OCI-LY3 (cell line): ENCODE measurements around the gene PDK2.
A peak's percentile ranks its signal among the peaks of the same experiment; 100 is the strongest.

Experiments used
- H2AFZ ChIP-seq: fragments of 200-600, 300-600 bp; shearing (Covaris generic); 2 replicates; pipeline ENCODE4 v1.6.0; 2014; ENCODE audit warnings: antibody characterized with exemption, low read depth, low read length
- H3K27ac ChIP-seq: fragments of 200-600, 300-600 bp; sonication (generic); 2 replicates; pipeline ENCODE4 v1.5.1; 2014; ENCODE audit warnings: mild to moderate bottlenecking, low read length, moderate library complexity, mixed read lengths
- H3K27me3 ChIP-seq: fragments of 200-600, 300-600 bp; sonication (generic); 2 replicates; pipeline ENCODE4 v1.6.1; 2014; ENCODE audit warnings: low read depth, low read length, mixed read lengths
- H3K36me3 ChIP-seq: fragments of 200-600, 300-600 bp; sonication (generic); replicated peaks from 2 replicates; pipeline ENCODE3; 2014; ENCODE audit warnings: low read depth, low read length, mixed read lengths
- H3K4me1 ChIP-seq: fragments of 300-600, 200-600 bp; sonication (generic); 2 replicates; pipeline ENCODE4 v1.6.1; 2014; ENCODE audit warnings: low read length, mixed read lengths
- H3K4me2 ChIP-seq: fragments of 200-600, 300-600 bp; sonication (generic); 2 replicates; pipeline ENCODE4 v1.6.1; 2014; ENCODE audit warnings: low read length, mixed read lengths
- H3K4me3 ChIP-seq: fragments of 300-600, 200-600 bp; sonication (generic); 2 replicates; pipeline ENCODE4 v1.5.1; 2014; ENCODE audit warnings: antibody characterized with exemption, mild to moderate bottlenecking, low read length, moderate library complexity
- H3K79me2 ChIP-seq: fragments of 300-600, 200-600 bp; shearing (Covaris generic); 2 replicates; pipeline ENCODE4 v1.6.1; 2014; ENCODE audit warnings: mild to moderate bottlenecking, low read length, mixed read lengths
- H3K9ac ChIP-seq: fragments of 300-600, 200-600 bp; shearing (Covaris generic); 2 replicates; pipeline ENCODE4 v1.6.0; 2014; ENCODE audit warnings: mild to moderate bottlenecking, low read length, moderate library complexity
- H3K9me3 ChIP-seq: fragments of 200-600, 300-600 bp; shearing (Covaris generic); 2 replicates; pipeline ENCODE4 v1.6.1; 2014; ENCODE audit warnings: low read length, mixed read lengths; ENCODE audit not compliant: insufficient read depth
- H4K20me1 ChIP-seq: fragments of 200-600, 300-600 bp; sonication (generic); 2 replicates; pipeline ENCODE4 v1.6.1; 2016; ENCODE audit warnings: low read length, mixed read lengths; ENCODE audit not compliant: insufficient read depth
- CTCF ChIP-seq: fragments of 200-600, 300-600 bp; sonication (generic); IDR thresholded peaks from 2 replicates; pipeline ENCODE4 v1.5.1; 2014; ENCODE audit warnings: antibody characterized with exemption, low read length, low read depth
- EZH2phosphoT487 ChIP-seq: fragments of 200-600 bp; shearing (Covaris generic); IDR thresholded peaks from 2 replicates; pipeline ENCODE4 v1.6.1; 2018; ENCODE audit warnings: antibody characterized with exemption, mixed run types, low read depth

PDK2 gene

GRCh38 chr17:50056217-50056960 is 38.8 kb upstream of the PDK2 start:
- Histone ChIP-seq H2AFZ (peak overlapping the region; percentile 66), H4K20me1 (no peaks in the 10 kb centered on the region), H3K27ac (no peak overlapping the region), H3K79me2 (no peaks in the 10 kb centered on the region), H3K9ac (peak overlapping the region; percentile 68), H3K9me3 (no peaks in the 10 kb centered on the region), H3K4me2 (peak overlapping the region; percentile 94), H3K4me3 (peak overlapping the region; percentile 91), H3K4me1 (peaks cover 17% of the 10 kb centered on the region), H3K27me3 (peaks cover 5% of the 10 kb centered on the region; the same call in 1 of the 2 replicates), H3K36me3 (no peaks in the 10 kb centered on the region)
- peak; percentile 42; the same call in 1 of the 2 replicates for TF ChIP-seq CTCF
- TF ChIP-seq EZH2phosphoT487, result no peak

- TF ChIP-seq EZH2phosphoT487 (no peak), CTCF (no peak)
- H3K4me3 ChIP-seq, result peak overlapping the region; percentile 91
- peaks cover 5% of the 10 kb centered on the region; the same call in 1 of the 2 replicates for H3K27me3 ChIP-seq
- H3K27ac ChIP-seq, result no peak overlapping the region
- H3K36me3 ChIP-seq, result no peaks in the 10 kb centered on the region
- H2AFZ ChIP-seq, result peak overlapping the region; percentile 66
- H3K4me1 ChIP-seq, result peaks cover 15% of the 10 kb centered on the region
- no peaks in the 10 kb centered on the region for H3K79me2 ChIP-seq
- no peaks in the 10 kb centered on the region for H4K20me1 ChIP-seq
- H3K4me2 ChIP-seq, result peak overlapping the region; percentile 94
- H3K9me3 ChIP-seq, result no peaks in the 10 kb centered on the region
- H3K9ac ChIP-seq, result peak overlapping the region; percentile 68
Measured at GRCh38 chr17:50056961-50057330, 38.2 kb upstream of the PDK2 start.

GRCh38 chr17:50057521-50057991 is 37.6 kb upstream of the PDK2 start:
- H3K27ac ChIP-seq, result no peak overlapping the region
- H3K4me2 ChIP-seq, result peak overlapping the region; percentile 94; the same call in 1 of the 2 replicates
- TF ChIP-seq CTCF (no peak), EZH2phosphoT487 (no peak)
- H3K9me3 ChIP-seq, result no peaks in the 10 kb centered on the region
- H2AFZ ChIP-seq, result no peak overlapping the region
- H3K27me3 ChIP-seq, result peaks cover 5% of the 10 kb centered on the region; the same call in 1 of the 2 replicates
- no peaks in the 10 kb centered on the region for H3K36me3 ChIP-seq
- no peaks in the 10 kb centered on the region for H4K20me1 ChIP-seq
- peaks cover 15% of the 10 kb centered on the region for H3K4me1 ChIP-seq
- no peak overlapping the region for H3K9ac ChIP-seq
- peak overlapping the region; percentile 91; the same call in 1 of the 2 replicates for H3K4me3 ChIP-seq
- H3K79me2 ChIP-seq, result no peaks in the 10 kb centered on the region

- Histone ChIP-seq H3K9ac (no peak overlapping the region), H3K79me2 (no peaks in the 10 kb centered on the region), H2AFZ (no peak overlapping the region), H3K36me3 (no peaks in the 10 kb centered on the region), H3K27ac (no peak overlapping the region), H3K27me3 (peaks cover 5% of the 10 kb centered on the region; the same call in 1 of the 2 replicates), H3K4me2 (no peak overlapping the region), H3K4me1 (peaks cover 15% of the 10 kb centered on the region), H3K4me3 (no peak overlapping the region), H4K20me1 (no peaks in the 10 kb centered on the region), H3K9me3 (no peaks in the 10 kb centered on the region)
- TF ChIP-seq EZH2phosphoT487 (no peak), CTCF (no peak)
Measured at GRCh38 chr17:50058296-50058953, 36.7 kb upstream of the PDK2 start.
